HCT116 (cell line): ENCODE results near the gene XPC. TPM values are rescaled to one million over a fixed set of nuclear protein-coding genes. Genes with fewer than 3 reads are reported as not detected.

ENCODE experiments used
- ATAC-seq: fragments of 200-7000 bp; cut with Tn5 transposase; 2 replicates; pipeline ENCODE4 v1.9.1; 2020; ENCODE audit warnings: mild to moderate bottlenecking, moderate library complexity
- BruUV-seq: library from RNA; stranded (reverse); fragments of 400-500 nt; replicated peaks from 2 replicates; lab custom pipeline; 2021; lab: Mats Ljungman, UMichigan
- CTCF ChIA-PET: fragments of 300-600 bp; sonication (Branson Sonifier 250); formaldehyde crosslinking; loops from one replicate; lab custom pipeline; 2021; ENCODE audit warnings: antibody characterized with exemption; lab: Charles Lee
- POLR2A ChIA-PET: fragments of 300-600, 350-600 bp; sonication (Branson Sonifier 250); formaldehyde crosslinking; loops from one replicate; lab custom pipeline; 2021; ENCODE audit warnings: antibody characterized with exemption; lab: Charles Lee
- RAD21 ChIA-PET, 2 experiments: fragments of 300-600 bp; sonication (Branson Sonifier 250); formaldehyde crosslinking; loops; one replicate each; lab custom pipeline; 2023; ENCODE audit warnings: low total read pairs in 2 of 2; ENCODE audit not compliant: uncharacterized antibody in 2 of 2, unreplicated experiment in 2 of 2, low non-redundant PET in 1 of 2; lab: Charles Lee
- DNase-seq: peaks from one replicate; pipeline ENCODE4 v3.0.0-alpha.2; 2010; ENCODE audit warnings: low read depth, low spot score
- H2AFZ ChIP-seq: fragments of 200-600 bp; shearing (Covaris generic), sonication (generic); 2 replicates; pipeline ENCODE4 v1.6.1; 2017; ENCODE audit warnings: low read depth, mixed run types, mixed read lengths, antibody characterized with exemption, low read length; ENCODE audit not compliant: poor library complexity, severe bottlenecking
- H3K27ac ChIP-seq: 2 replicates; pipeline ENCODE4 v1.5.1; 2012; ENCODE audit warnings: low read depth, low read length
- H3K27me3 ChIP-seq: fragments of 200-600 bp; sonication (generic); 2 replicates; pipeline ENCODE4 v1.6.1; 2016; ENCODE audit warnings: mixed run types, low read length, mixed read lengths; ENCODE audit not compliant: insufficient read depth
- H3K36me3 ChIP-seq, 2 experiments: fragments of 200-500 bp in 1 of 2; fragments of 200-600 bp in 1 of 2; sonication (Bioruptor generic) in 1 of 2; sonication (generic) in 1 of 2; 2 replicates each; pipeline versions ENCODE4 v1.5.1 to v1.6.1; 2014 to 2016; ENCODE audit warnings: low read length in 2 of 2, inconsistent platforms in 1 of 2, mixed read lengths in 1 of 2, mixed run types in 1 of 2; ENCODE audit not compliant: insufficient read depth in 2 of 2, control insufficient read depth in 1 of 2
- H3K4me1 ChIP-seq, 2 experiments: fragments of 200-600 bp in 1 of 2; sonication (generic) in 1 of 2; 2 replicates each; pipeline versions ENCODE4 v1.5.1 to v1.6.1; 2012 to 2017; ENCODE audit warnings: low read length in 2 of 2, inconsistent platforms in 1 of 2, mild to moderate bottlenecking in 1 of 2, mixed read lengths in 1 of 2, mixed run types in 1 of 2, moderate library complexity in 1 of 2; ENCODE audit not compliant: insufficient read depth in 2 of 2, control insufficient read depth in 1 of 2
- H3K4me2 ChIP-seq: fragments of 200-600 bp; sonication (generic); 2 replicates; pipeline ENCODE4 v1.6.1; 2017; ENCODE audit warnings: mixed run types, low read length, mixed read lengths
- H3K4me3 ChIP-seq, 2 experiments: fragments of 200-600 bp in 1 of 2; sonication (generic) in 1 of 2; replicated peaks in 1 of 2; 2 replicates each; pipeline ENCODE4 v1.5.1; 2011 to 2016; ENCODE audit warnings: low read length in 2 of 2, control low read depth in 1 of 2, low read depth in 1 of 2, mild to moderate bottlenecking in 1 of 2, mixed read lengths in 1 of 2, mixed run types in 1 of 2
- H3K79me2 ChIP-seq: fragments of 200-600 bp; sonication (generic); 2 replicates; pipeline ENCODE4 v1.6.1; 2017; ENCODE audit warnings: mild to moderate bottlenecking, mixed run types, low read length, moderate library complexity, mixed read lengths; ENCODE audit not compliant: insufficient read depth
- H3K9ac ChIP-seq: fragments of 200-600 bp; sonication (generic); 2 replicates; pipeline ENCODE4 v1.6.1; 2016; ENCODE audit warnings: low read length, mixed read lengths
- H3K9me2 ChIP-seq: fragments of 200-600 bp; sonication (generic), shearing (Covaris generic); 2 replicates; pipeline ENCODE4 v1.6.1; 2017; ENCODE audit warnings: mixed run types, mild to moderate bottlenecking, moderate library complexity; ENCODE audit not compliant: insufficient read depth
- H3K9me3 ChIP-seq, 2 experiments: fragments of 200-500 bp in 1 of 2; fragments of 200-600 bp in 1 of 2; sonication (Bioruptor generic) in 1 of 2; sonication (generic) in 1 of 2; 2 replicates each; pipeline ENCODE4 v1.6.1; 2014 to 2017; ENCODE audit warnings: low read length in 2 of 2, mixed read lengths in 2 of 2, inconsistent platforms in 1 of 2, low read depth in 1 of 2, mild to moderate bottlenecking in 1 of 2, mixed run types in 1 of 2, moderate library complexity in 1 of 2; ENCODE audit not compliant: control insufficient read depth in 1 of 2, insufficient read depth in 1 of 2
- H4K20me1 ChIP-seq: fragments of 200-600 bp; sonication (generic), shearing (Covaris generic); 2 replicates; pipeline ENCODE4 v1.6.1; 2017; ENCODE audit warnings: mixed run types, mild to moderate bottlenecking, moderate library complexity; ENCODE audit not compliant: insufficient read depth
- ATF3 ChIP-seq: IDR thresholded peaks from 2 replicates; pipeline ENCODE4 v1.6.1; 2012
- CBX3 ChIP-seq: IDR thresholded peaks from 2 replicates; pipeline ENCODE4 v1.6.1; 2012; ENCODE audit warnings: low read depth
- CEBPB ChIP-seq: IDR thresholded peaks from 2 replicates; pipeline ENCODE4 v1.6.1; 2012; ENCODE audit warnings: low read depth
- ELF1 ChIP-seq: IDR thresholded peaks from 2 replicates; pipeline ENCODE4 v1.6.1; 2012; ENCODE audit warnings: low read depth, borderline replicate concordance
- JUND ChIP-seq: IDR thresholded peaks from 2 replicates; pipeline ENCODE4 v1.6.1; 2012
- POLR2AphosphoS5 ChIP-seq: IDR thresholded peaks from 2 replicates; pipeline ENCODE4 v1.6.1; 2011; ENCODE audit warnings: mild to moderate bottlenecking, low read depth, low read length, moderate library complexity
- SIN3A ChIP-seq: IDR thresholded peaks from 2 replicates; pipeline ENCODE4 v1.6.1; 2012; ENCODE audit warnings: low read depth
- SRF ChIP-seq: IDR thresholded peaks from 2 replicates; pipeline ENCODE4 v1.6.1; 2012; ENCODE audit warnings: low read depth
- TCF7L2 ChIP-seq: IDR thresholded peaks from 2 replicates; pipeline ENCODE4 v1.7.0; 2011; ENCODE audit warnings: borderline replicate concordance, inconsistent platforms; ENCODE audit not compliant: insufficient read depth, insufficient read length; ENCODE audit errors: extremely low read depth
- YY1 ChIP-seq: IDR thresholded peaks from 2 replicates; pipeline ENCODE4 v1.6.1; 2011; ENCODE audit warnings: low read length, low read depth, moderate library complexity, mild to moderate bottlenecking; ENCODE audit not compliant: insufficient replicate concordance; ENCODE audit errors: extremely low read depth
- ZFX ChIP-seq: fragments of 450-650 bp; IDR thresholded peaks from 2 replicates; pipeline ENCODE4 v1.6.1; 2017
- intact Hi-C: fragments of 100-400 bp; cut with micrococcal nuclease; formaldehyde crosslinking; loops from 2 replicates; pipeline ENCODE4 v1.10.0; 2022
- total RNA-seq: library from RNA; stranded (reverse); gene quantifications from one replicate; pipeline ENCODE4 v1.2.1, GENCODE V29; 2021; ENCODE audit not compliant: unreplicated experiment
- TF ChIP-seq, protein P1 (sequence below): IDR thresholded peaks from 2 replicates; pipeline ENCODE4 v1.6.1; 2011; ENCODE audit warnings: mild to moderate bottlenecking, low read length, moderate library complexity; ENCODE audit not compliant: insufficient replicate concordance; ENCODE audit errors: extremely low read depth
- TF ChIP-seq, protein P2 (sequence below), 3 experiments: fragments of 200-600 bp in 1 of 3; sonication (generic) in 1 of 3; IDR thresholded peaks in 2 of 3; conservative IDR thresholded peaks in 1 of 3; 2 replicates each; pipeline ENCODE4 v1.5.1; 2012 to 2017; ENCODE audit warnings: low read depth in 2 of 3, low read length in 2 of 3, antibody characterized with exemption in 1 of 3, borderline replicate concordance in 1 of 3, control low read depth in 1 of 3, mild to moderate bottlenecking in 1 of 3, mixed read lengths in 1 of 3, mixed run types in 1 of 3, moderate library complexity in 1 of 3; ENCODE audit not compliant: insufficient read depth in 1 of 3

The XPC gene
- total RNA-seq, 1 experiment from 2014 or later, result 29.5 TPM

DNA sequence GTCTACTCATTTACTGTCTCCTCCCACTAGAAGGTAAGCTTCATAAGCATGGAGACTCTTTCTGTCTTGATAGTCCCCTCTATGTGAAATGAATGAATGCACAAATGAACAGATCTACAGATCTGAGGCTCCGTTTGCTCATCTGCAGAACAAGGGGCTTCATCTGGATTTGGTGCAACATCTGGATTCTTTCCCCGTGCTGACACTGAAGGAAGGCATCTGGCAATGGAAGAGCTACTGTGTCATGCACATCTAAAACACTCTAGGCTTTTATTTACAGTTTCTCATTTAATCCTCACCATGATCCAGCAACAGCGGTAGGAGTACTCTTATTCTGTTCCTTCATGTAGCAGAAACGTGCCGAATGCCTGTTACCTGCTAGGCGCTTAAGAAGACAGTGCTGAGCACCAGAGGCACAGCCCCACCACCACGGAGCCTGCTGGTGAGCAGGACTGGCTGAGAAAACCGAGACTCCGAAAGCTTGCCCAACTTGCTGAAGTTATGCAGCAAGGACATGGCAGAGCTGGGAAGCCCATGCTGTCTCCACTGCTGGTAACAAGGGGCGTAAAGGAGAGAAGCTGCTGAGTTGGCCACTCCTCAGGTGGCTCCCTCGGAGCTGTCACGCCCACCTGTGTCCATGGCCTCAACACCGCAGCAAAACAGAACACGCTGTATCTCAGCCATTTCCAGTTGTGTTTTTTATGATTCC is 31.3 kb upstream of the XPC start:
- no peaks in the 10 kb centered on the region for H3K9me2 ChIP-seq
- no peaks in the 10 kb centered on the region for H3K27me3 ChIP-seq
- ChIA-PET POLR2A (no interaction called here), RAD21 (no interaction called here), CTCF (no interaction called here)
- H3K27ac ChIP-seq, result no peak overlapping the region
- H3K9me3 ChIP-seq, result no peaks in the 10 kb centered on the region
- H3K36me3 ChIP-seq, result no peaks in the 10 kb centered on the region
- TF ChIP-seq SIN3A (no peak), YY1 (no peak), ATF3 (no peak)
- H3K9ac ChIP-seq, result no peak overlapping the region
- H3K4me2 ChIP-seq, result no peak overlapping the region
- ATAC-seq, result no peak
- H3K79me2 ChIP-seq, result no peaks in the 10 kb centered on the region
- BruUV-seq, result no TSS peak
- H3K4me3 ChIP-seq, result no peak overlapping the region
- no peaks in the 10 kb centered on the region for H3K4me1 ChIP-seq
- no peak for DNase-seq
- intact Hi-C loops, result loop anchor here (10.0 kb wide), 1 partner anchor 715 kb away; no protein-coding TSS in a partner anchor
- no peak overlapping the region for H2AFZ ChIP-seq
- H4K20me1 ChIP-seq, result no peaks in the 10 kb centered on the region

DNA sequence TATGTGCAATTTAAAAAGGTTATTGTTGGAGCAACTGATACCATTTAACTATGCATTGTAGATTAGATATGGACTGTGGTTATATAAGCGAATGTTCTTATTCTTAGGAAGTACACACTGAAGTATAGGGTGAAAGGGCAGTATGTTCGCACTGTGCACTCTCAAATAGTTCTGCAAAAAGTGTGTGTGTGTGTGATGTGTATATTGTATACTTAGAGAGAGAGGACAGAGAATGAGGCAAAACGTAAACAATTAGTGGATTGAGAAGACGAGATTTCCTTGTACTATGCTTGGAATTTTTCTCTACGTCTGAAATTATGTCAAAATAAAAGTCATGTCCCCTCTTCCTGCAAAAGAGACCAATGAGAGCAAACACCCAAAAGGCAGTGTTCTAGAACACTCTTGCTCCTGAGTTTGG is 30.6 kb upstream of the XPC start:
- RAD21 ChIA-PET, result no interaction called here
- ATAC-seq (no peak), DNase-seq (no peak)
- H3K9ac ChIP-seq, result no peak overlapping the region
- intact Hi-C loops, result loop anchor here (10.0 kb wide), 1 partner anchor 716 kb away; no protein-coding TSS in a partner anchor
- no TSS peak for BruUV-seq
- POLR2A ChIA-PET, result no interaction called here
- no peak overlapping the region for H3K4me3 ChIP-seq
- H3K9me2 ChIP-seq, result no peaks in the 10 kb centered on the region
- no peaks in the 10 kb centered on the region for H3K27me3 ChIP-seq
- no peaks in the 10 kb centered on the region for H3K36me3 ChIP-seq
- H3K4me2 ChIP-seq, result no peak overlapping the region
- CTCF ChIA-PET, result no interaction called here
- H3K27ac ChIP-seq, result no peak overlapping the region
- H3K9me3 ChIP-seq, result no peaks in the 10 kb centered on the region
- H3K79me2 ChIP-seq, result no peaks in the 10 kb centered on the region
- H2AFZ ChIP-seq, result no peak overlapping the region
- H4K20me1 ChIP-seq, result no peaks in the 10 kb centered on the region
- H3K4me1 ChIP-seq, result no peaks in the 10 kb centered on the region
- no peak for TF ChIP-seq ELF1
- TF ChIP-seq, protein P1, sequence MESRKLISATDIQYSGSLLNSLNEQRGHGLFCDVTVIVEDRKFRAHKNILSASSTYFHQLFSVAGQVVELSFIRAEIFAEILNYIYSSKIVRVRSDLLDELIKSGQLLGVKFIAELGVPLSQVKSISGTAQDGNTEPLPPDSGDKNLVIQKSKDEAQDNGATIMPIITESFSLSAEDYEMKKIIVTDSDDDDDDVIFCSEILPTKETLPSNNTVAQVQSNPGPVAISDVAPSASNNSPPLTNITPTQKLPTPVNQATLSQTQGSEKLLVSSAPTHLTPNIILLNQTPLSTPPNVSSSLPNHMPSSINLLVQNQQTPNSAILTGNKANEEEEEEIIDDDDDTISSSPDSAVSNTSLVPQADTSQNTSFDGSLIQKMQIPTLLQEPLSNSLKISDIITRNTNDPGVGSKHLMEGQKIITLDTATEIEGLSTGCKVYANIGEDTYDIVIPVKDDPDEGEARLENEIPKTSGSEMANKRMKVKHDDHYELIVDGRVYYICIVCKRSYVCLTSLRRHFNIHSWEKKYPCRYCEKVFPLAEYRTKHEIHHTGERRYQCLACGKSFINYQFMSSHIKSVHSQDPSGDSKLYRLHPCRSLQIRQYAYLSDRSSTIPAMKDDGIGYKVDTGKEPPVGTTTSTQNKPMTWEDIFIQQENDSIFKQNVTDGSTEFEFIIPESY, result no peak
- TF ChIP-seq, protein P2, sequence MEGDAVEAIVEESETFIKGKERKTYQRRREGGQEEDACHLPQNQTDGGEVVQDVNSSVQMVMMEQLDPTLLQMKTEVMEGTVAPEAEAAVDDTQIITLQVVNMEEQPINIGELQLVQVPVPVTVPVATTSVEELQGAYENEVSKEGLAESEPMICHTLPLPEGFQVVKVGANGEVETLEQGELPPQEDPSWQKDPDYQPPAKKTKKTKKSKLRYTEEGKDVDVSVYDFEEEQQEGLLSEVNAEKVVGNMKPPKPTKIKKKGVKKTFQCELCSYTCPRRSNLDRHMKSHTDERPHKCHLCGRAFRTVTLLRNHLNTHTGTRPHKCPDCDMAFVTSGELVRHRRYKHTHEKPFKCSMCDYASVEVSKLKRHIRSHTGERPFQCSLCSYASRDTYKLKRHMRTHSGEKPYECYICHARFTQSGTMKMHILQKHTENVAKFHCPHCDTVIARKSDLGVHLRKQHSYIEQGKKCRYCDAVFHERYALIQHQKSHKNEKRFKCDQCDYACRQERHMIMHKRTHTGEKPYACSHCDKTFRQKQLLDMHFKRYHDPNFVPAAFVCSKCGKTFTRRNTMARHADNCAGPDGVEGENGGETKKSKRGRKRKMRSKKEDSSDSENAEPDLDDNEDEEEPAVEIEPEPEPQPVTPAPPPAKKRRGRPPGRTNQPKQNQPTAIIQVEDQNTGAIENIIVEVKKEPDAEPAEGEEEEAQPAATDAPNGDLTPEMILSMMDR (IDR thresholded peaks at IDR 0.05 in 2 of 3, conservative IDR thresholded peaks at IDR 0.05 in 1 of 3; ENCODE audit: borderline replicate concordance in 1 of 3, insufficient read depth in 1 of 3, low read depth in 2 of 3, low read length in 2 of 3), result no peak
- no peak for TF ChIP-seq POLR2AphosphoS5
- TF ChIP-seq TCF7L2, result no peak
- no peak for TF ChIP-seq ATF3
- no peak for TF ChIP-seq SRF
- no peak for TF ChIP-seq CBX3
- TF ChIP-seq JUND, result no peak
- TF ChIP-seq ZFX, result no peak
- TF ChIP-seq CEBPB, result no peak
